ENCODE results near the gene URGCP. TPM values are rescaled to one million over a fixed set of nuclear protein-coding genes. Genes with fewer than 3 reads are reported as not detected.

Gene URGCP
- total RNA-seq, 2 experiments from 2014 or later: 22.3 to 24.0 TPM

DNA sequence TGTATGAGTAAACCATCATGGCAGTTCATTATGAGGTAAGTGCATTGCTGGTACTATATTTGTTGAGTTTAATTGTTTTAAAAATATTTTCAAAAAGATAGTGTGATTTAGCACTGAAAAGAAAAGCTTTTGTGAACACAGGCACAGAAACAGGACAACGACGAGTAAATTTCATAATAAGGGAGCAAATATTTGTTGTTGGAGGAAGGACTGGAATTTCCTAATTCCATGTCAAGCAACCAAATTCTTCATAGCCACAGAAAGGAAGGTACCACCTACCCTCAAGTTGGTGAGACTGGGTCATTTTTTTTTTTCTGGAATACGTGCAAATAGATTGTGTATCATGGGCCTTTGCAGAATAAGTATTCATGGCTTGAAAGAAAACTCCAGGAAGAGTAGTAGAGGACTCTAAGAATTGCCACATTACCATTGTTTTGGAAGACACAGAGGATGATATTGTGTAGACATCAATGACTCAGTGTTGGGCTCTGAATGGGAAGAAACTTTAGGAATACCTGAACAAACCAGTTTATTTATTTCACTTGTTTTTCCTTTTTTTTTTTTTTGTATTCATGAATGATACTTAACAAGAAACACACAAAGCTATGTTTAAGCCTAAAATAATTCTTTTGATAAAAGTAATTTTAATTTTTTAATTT, 27.6 kb upstream of the URGCP start:
- Mint-ChIP-seq H3K4me1 (ENCODE audit: low read depth) (no peaks in the 10 kb centered on the region), H3K27ac (no peak overlapping the region), H3K9me3 (no peaks in the 10 kb centered on the region), H3K36me3 (peaks cover 1% of the 10 kb centered on the region), H3K4me3 (no peak overlapping the region), H3K27me3 (no peaks in the 10 kb centered on the region)
- intact Hi-C loops (cut with micrococcal nuclease): no loop called here
- CTCF ChIA-PET: no interaction called here
- POLR2A ChIA-PET: no interaction called here
- DNase-seq: no peak

GRCh38 chr7:43931346-43931745, 24.9 kb upstream of the URGCP start:
- peaks cover 17% of the 10 kb centered on the region for H3K4me1 Mint-ChIP-seq (ENCODE audit: low read depth)
- peaks cover 3% of the 10 kb centered on the region for H3K36me3 Mint-ChIP-seq
- no peaks in the 10 kb centered on the region for H3K9me3 Mint-ChIP-seq
- H3K4me3 Mint-ChIP-seq: no peak overlapping the region
- ChIA-PET POLR2A (no interaction called here), CTCF (no interaction called here)
- no peak for DNase-seq
- H3K27me3 Mint-ChIP-seq: no peaks in the 10 kb centered on the region
- no peak overlapping the region for H3K27ac Mint-ChIP-seq
- intact Hi-C loops (cut with micrococcal nuclease): no loop called here

GRCh38 chr7:43929529-43930457, 23.4 kb upstream of the URGCP start:
- no peak for DNase-seq
- no peak overlapping the region for H3K4me3 Mint-ChIP-seq
- peaks cover 21% of the 10 kb centered on the region for H3K4me1 Mint-ChIP-seq (ENCODE audit: low read depth)
- peaks cover 5% of the 10 kb centered on the region for H3K36me3 Mint-ChIP-seq
- intact Hi-C loops (cut with micrococcal nuclease): loop anchor here (10.0 kb wide), 1 partner anchor 115 kb away; the partner anchor contains the start of gene DBNL
- no peaks in the 10 kb centered on the region for H3K9me3 Mint-ChIP-seq
- CTCF ChIA-PET: no interaction called here
- H3K27me3 Mint-ChIP-seq: no peaks in the 10 kb centered on the region
- POLR2A ChIA-PET: interaction anchor here (0.6 kb wide), 1 partner anchor 156 kb away, joined by 3 read pairs; no protein-coding TSS in a partner anchor
- no peak overlapping the region for H3K27ac Mint-ChIP-seq

DNA sequence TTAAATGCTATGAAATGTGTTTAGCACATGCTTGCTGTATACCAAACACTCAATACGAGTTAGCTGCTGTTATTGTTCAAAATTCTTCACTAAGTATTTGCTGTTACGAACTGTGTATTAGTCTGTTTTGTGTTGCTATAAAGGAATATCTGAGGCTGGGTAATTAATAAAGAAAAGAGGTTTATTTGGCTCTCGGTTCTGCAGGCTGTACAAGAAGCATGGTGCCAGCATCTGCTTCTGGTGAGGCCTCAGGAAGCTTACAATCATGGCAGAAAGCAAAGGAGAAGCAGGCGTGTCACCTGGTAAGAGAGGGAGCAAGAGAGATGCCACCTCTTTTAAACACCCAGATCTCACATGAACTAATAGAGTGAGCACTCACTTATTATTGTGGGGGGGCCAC, 21.4 kb upstream of the URGCP start:
- H3K27me3 Mint-ChIP-seq: no peaks in the 10 kb centered on the region
- H3K9me3 Mint-ChIP-seq: no peaks in the 10 kb centered on the region
- peaks cover 6% of the 10 kb centered on the region for H3K36me3 Mint-ChIP-seq
- DNase-seq: no peak
- CTCF ChIA-PET: interaction anchor here (2.0 kb wide), 1 partner anchor 23 kb away, joined by 6 read pairs; no protein-coding TSS in a partner anchor
- H3K4me1 Mint-ChIP-seq (ENCODE audit: low read depth): peaks cover 26% of the 10 kb centered on the region
- POLR2A ChIA-PET: no interaction called here
- H3K4me3 Mint-ChIP-seq: no peak overlapping the region
- H3K27ac Mint-ChIP-seq: no peak overlapping the region
- intact Hi-C loops (cut with micrococcal nuclease): loop anchor here (10.0 kb wide), 1 partner anchor 117 kb away; the partner anchor contains the start of gene DBNL

DNA sequence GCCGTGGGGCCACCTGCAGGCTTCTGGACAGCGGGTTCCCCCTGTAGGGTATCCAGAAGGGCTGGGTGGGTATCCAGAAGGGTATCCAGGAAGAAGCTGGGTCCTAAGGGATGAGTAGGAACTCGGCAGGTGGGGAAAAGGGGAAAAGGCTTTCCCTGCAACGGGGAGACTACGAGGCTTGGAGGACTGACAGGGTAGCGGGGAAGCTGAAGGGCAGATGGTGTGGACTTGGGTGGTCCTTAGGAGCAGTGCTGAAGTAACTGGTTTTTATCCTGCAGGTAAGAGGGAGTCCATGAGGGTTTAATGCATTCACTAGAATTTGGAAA, 20.4 kb upstream of the URGCP start:
- peak overlapping the region; percentile 86 for H3K27ac Mint-ChIP-seq
- CTCF ChIA-PET: interaction anchor here (2.0 kb wide), 1 partner anchor 22 kb away, joined by 6 read pairs; no protein-coding TSS in a partner anchor
- DNase-seq: no peak
- POLR2A ChIA-PET: interaction anchor here (0.7 to 1.4 kb wide), 3 partner anchors 18 to 345 kb away, joined by 3 read pairs; no protein-coding TSS in a partner anchor
- H3K27me3 Mint-ChIP-seq: no peaks in the 10 kb centered on the region
- H3K9me3 Mint-ChIP-seq: no peaks in the 10 kb centered on the region
- H3K4me3 Mint-ChIP-seq: peak overlapping the region; percentile 88
- H3K36me3 Mint-ChIP-seq: peaks cover 6% of the 10 kb centered on the region
- intact Hi-C loops (cut with micrococcal nuclease): loop anchor here (1.0 to 10.0 kb wide), 4 partner anchors 20 to 156 kb away; partner anchors contain the start of genes DBNL, MRPS24, POLM and URGCP
- peaks cover 26% of the 10 kb centered on the region for H3K4me1 Mint-ChIP-seq (ENCODE audit: low read depth)

- Mint-ChIP-seq H3K4me1 (ENCODE audit: low read depth) (peaks cover 26% of the 10 kb centered on the region), H3K4me3 (peak within 1 kb of the TSS; percentile 88)
- POLR2A ChIA-PET: interaction anchor here (1.0 to 1.4 kb wide), 2 partner anchors 18 to 344 kb away, joined by 3 read pairs; no protein-coding TSS in a partner anchor
Observed at GRCh38 chr7:43925984-43926797, 19.8 kb upstream of the URGCP start, which contains the start of gene UBE2D4. TSS of gene UBE2D4 (plus strand) at chr7:43926436. CDS start at chr7:43926533, 97 bp downstream.

DNA sequence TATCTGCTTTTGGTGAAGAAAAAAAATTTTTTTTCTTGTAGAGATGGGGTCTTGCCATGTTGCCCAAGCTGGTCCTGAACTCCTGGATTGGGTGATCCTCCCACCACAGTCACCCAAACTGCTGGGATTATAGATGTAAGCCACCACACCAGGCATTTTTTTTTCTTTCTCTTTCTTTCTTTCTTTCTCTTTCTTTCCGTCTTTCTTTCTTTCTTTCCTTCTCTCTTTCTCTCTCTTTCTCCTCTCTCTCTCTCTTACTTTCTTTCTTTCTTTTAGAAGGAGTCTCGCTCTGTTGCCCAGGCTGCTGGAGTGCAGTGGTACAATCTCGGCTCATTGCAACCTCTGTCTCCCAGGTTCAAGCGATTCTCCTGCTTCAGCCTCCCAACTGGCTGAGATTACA, 16.3 kb upstream of the URGCP start:
- POLR2A ChIA-PET: interaction anchor here (0.6 kb wide), 1 partner anchor 711 kb away, joined by 3 read pairs; no protein-coding TSS in a partner anchor
- H3K4me1 Mint-ChIP-seq (ENCODE audit: low read depth): peaks cover 18% of the 10 kb centered on the region

More at GRCh38 chr7:43925984-43926797, 19.8 kb upstream of the URGCP start, which contains the start of gene UBE2D4:
- DNase-seq: peak; percentile 93
- H3K9me3 Mint-ChIP-seq: no peaks in the 10 kb centered on the region
- peaks cover 6% of the 10 kb centered on the region for H3K36me3 Mint-ChIP-seq
- peak within 1 kb of the TSS; percentile 86 for H3K27ac Mint-ChIP-seq
- no peaks in the 10 kb centered on the region for H3K27me3 Mint-ChIP-seq
- intact Hi-C loops (cut with micrococcal nuclease): loop anchor here (1.0 to 10.0 kb wide), 4 partner anchors 20 to 156 kb away; partner anchors contain the start of genes DBNL, MRPS24, POLM and URGCP
- CTCF ChIA-PET: interaction anchor here (2.0 kb wide), 1 partner anchor 22 kb away, joined by 6 read pairs; no protein-coding TSS in a partner anchor

GRCh38 chr7:43921423-43921822, 15.0 kb upstream of the URGCP start:
- no peaks in the 10 kb centered on the region for H3K27me3 Mint-ChIP-seq
- no peak for DNase-seq
- ChIA-PET POLR2A (no interaction called here), CTCF (no interaction called here)
- H3K27ac Mint-ChIP-seq: no peak overlapping the region
- intact Hi-C loops (cut with micrococcal nuclease): loop anchor here (10.0 kb wide), 1 partner anchor 123 kb away; the partner anchor contains the start of gene DBNL
- H3K4me1 Mint-ChIP-seq (ENCODE audit: low read depth): peaks cover 10% of the 10 kb centered on the region
- H3K36me3 Mint-ChIP-seq: peaks cover 11% of the 10 kb centered on the region
- H3K9me3 Mint-ChIP-seq: no peaks in the 10 kb centered on the region
- H3K4me3 Mint-ChIP-seq: no peak overlapping the region

More for the DNA sequence above, 16.3 kb upstream of the URGCP start:
- H3K9me3 Mint-ChIP-seq: no peaks in the 10 kb centered on the region
- intact Hi-C loops (cut with micrococcal nuclease): loop anchor here (10.0 kb wide), 1 partner anchor 122 kb away; the partner anchor contains the start of gene DBNL
- H3K27ac Mint-ChIP-seq: no peak overlapping the region
- peaks cover 9% of the 10 kb centered on the region for H3K36me3 Mint-ChIP-seq
- CTCF ChIA-PET: no interaction called here
- H3K27me3 Mint-ChIP-seq: no peaks in the 10 kb centered on the region
- no peak overlapping the region for H3K4me3 Mint-ChIP-seq
- no peak for DNase-seq

- H3K4me3 Mint-ChIP-seq: no peak overlapping the region
- no peak for DNase-seq
- intact Hi-C loops (cut with micrococcal nuclease): no loop called here
- H3K27ac Mint-ChIP-seq: no peak overlapping the region
- POLR2A ChIA-PET: no interaction called here
- no peaks in the 10 kb centered on the region for H3K9me3 Mint-ChIP-seq
- H3K36me3 Mint-ChIP-seq: peaks cover 7% of the 10 kb centered on the region
- H3K4me1 Mint-ChIP-seq (ENCODE audit: low read depth): no peaks in the 10 kb centered on the region
- no peaks in the 10 kb centered on the region for H3K27me3 Mint-ChIP-seq
- CTCF ChIA-PET: no interaction called here
Observed at GRCh38 chr7:43915907-43916306, 9.5 kb upstream of the URGCP start.

DNA sequence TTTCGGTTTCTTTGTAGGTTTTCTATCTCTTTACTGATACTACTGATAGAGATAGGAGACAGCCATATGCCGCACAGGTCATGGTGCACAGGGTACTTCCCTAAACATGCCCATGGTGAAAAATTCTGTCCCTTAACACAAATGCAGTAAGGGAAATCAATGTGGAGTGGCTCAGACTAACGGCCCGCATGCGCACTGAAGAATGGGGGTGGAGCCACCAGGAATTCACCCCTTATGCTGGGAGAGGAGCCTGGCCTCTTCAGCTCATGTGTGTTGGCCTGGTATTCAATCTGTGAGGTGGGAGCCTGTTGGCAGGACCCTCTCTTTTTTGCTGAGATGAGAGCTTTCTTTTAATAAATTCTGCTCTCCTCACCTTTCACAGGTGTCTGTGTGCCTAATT, 8.4 kb upstream of the URGCP start:
- CTCF ChIA-PET: no interaction called here
- Mint-ChIP-seq H3K27ac (no peak overlapping the region), H3K4me1 (ENCODE audit: low read depth) (no peaks in the 10 kb centered on the region), H3K9me3 (no peaks in the 10 kb centered on the region), H3K36me3 (peaks cover 7% of the 10 kb centered on the region), H3K27me3 (no peaks in the 10 kb centered on the region), H3K4me3 (no peak overlapping the region)
- POLR2A ChIA-PET: no interaction called here
- intact Hi-C loops (cut with micrococcal nuclease): no loop called here
- no peak for DNase-seq

DNA sequence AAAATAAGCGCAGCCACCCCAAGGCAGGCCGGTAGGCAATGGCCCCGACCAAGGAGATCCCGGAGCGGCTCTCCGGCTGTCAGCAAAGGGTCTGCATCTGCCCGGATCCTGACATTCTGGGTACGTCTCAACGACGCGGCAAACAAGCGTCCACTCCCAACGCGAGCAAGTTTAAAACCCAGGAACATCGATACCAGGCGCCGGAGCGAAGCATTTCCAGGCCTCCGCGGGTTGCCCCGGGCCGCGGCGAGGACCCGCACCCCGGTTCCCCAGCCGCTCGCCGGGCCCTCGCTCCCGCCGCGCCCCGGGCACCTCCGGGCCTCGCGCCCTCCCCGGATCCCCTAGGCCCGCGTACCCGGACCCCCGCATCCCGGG, 453 bp downstream of the URGCP start:
- DNase-seq: peak; percentile 37
- H3K36me3 Mint-ChIP-seq: no peaks in the 10 kb centered on the region
- H3K27ac Mint-ChIP-seq: peak overlapping the region; percentile 80
- intact Hi-C loops (cut with micrococcal nuclease): loop anchor here (1.0 to 5.0 kb wide), 2 partner anchors 20 to 34 kb away; partner anchors contain the start of gene UBE2D4
- H3K27me3 Mint-ChIP-seq: no peaks in the 10 kb centered on the region
- POLR2A ChIA-PET: no interaction called here
- H3K4me1 Mint-ChIP-seq (ENCODE audit: low read depth): peaks cover 37% of the 10 kb centered on the region
- CTCF ChIA-PET: interaction anchor here (1.1 kb wide), 1 partner anchor 13 kb away, joined by 3 read pairs; no protein-coding TSS in a partner anchor
- peak overlapping the region; percentile 90 for H3K4me3 Mint-ChIP-seq
- no peaks in the 10 kb centered on the region for H3K9me3 Mint-ChIP-seq
